Measurements from ENCODE around the gene EGFL6.

Gene EGFL6

GRCh38 chrX:13650318-13650717, 80.9 kb downstream of the EGFL6 start:
- ChIA-PET CTCF (interaction anchor here (0.5 to 4.0 kb wide), 7 partner anchors 14 to 878 kb away, joined by 3 to 17 read pairs (median 3); no protein-coding TSS in a partner anchor), POLR2A (interaction anchor here (1.3 to 1.4 kb wide), 2 partner anchors 38 to 85 kb away, joined by 3 to 5 read pairs; partner anchors contain the start of genes OFD1, RAB9A and TRAPPC2)
- no peak for TF ChIP-seq PBX3 (CRISPR knock-in tag; IDR thresholded peaks at IDR 0.05)
- TF ChIP-seq, protein P1, sequence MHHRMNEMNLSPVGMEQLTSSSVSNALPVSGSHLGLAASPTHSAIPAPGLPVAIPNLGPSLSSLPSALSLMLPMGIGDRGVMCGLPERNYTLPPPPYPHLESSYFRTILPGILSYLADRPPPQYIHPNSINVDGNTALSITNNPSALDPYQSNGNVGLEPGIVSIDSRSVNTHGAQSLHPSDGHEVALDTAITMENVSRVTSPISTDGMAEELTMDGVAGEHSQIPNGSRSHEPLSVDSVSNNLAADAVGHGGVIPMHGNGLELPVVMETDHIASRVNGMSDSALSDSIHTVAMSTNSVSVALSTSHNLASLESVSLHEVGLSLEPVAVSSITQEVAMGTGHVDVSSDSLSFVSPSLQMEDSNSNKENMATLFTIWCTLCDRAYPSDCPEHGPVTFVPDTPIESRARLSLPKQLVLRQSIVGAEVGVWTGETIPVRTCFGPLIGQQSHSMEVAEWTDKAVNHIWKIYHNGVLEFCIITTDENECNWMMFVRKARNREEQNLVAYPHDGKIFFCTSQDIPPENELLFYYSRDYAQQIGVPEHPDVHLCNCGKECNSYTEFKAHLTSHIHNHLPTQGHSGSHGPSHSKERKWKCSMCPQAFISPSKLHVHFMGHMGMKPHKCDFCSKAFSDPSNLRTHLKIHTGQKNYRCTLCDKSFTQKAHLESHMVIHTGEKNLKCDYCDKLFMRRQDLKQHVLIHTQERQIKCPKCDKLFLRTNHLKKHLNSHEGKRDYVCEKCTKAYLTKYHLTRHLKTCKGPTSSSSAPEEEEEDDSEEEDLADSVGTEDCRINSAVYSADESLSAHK (tag by site-specific recombination; IDR thresholded peaks at IDR 0.05) = no peak
- no peak for TF ChIP-seq ZNF398 (tag by site-specific recombination; IDR thresholded peaks at IDR 0.05)
- TF ChIP-seq MEIS1 (CRISPR knock-in tag; IDR thresholded peaks at IDR 0.05; ENCODE audit: borderline replicate concordance) = no peak
- no peak for TF ChIP-seq ZNF239 (tag by site-specific recombination; IDR thresholded peaks at IDR 0.05)
- 0 out of 2 replicates have a peak, but pooled peaks have one; percentile 14 for TF ChIP-seq SCRT2 (tag by site-specific recombination; IDR thresholded peaks at IDR 0.05)
- no peak overlapping the region for H3K4me3 ChIP-seq (ENCODE audit: low read depth, low read length)
- no peak overlapping the region for H3K27ac ChIP-seq (ENCODE audit: extremely low read depth, low read depth, low read length)
- H3K9me3 ChIP-seq (ENCODE audit: control insufficient read depth, insufficient read depth, low read depth, low read length) = no peaks in the 10 kb centered on the region
- H3K36me3 ChIP-seq (ENCODE audit: control insufficient read depth in 2 of 2, insufficient read depth in 1 of 2, low read length in 2 of 2) = no peaks in the 10 kb centered on the region
- H3K4me1 ChIP-seq (ENCODE audit: control insufficient read depth, insufficient read depth, low read length) = peaks cover 11% of the 10 kb centered on the region

DNA sequence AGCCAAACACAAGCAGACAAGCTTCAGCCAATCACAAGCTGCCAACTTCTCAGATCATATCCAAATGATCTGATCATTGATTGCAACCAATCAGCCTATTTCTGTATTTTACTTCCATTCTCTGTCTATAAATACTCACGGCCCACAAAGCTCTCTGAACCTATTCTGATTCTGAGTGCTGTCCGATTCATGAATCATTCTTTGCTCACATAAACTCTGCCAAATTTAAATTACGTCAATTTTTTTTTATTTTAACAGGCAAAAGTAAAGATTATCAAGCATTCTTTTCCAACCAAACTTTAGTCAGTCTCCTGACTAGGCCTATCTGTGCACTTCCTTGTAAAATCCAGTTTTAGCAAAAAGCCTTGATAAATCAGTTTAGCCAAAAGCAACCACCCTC, 81.7 kb downstream of the EGFL6 start:
- POLR2A ChIA-PET = interaction anchor here (1.4 kb wide), 1 partner anchor 37 kb away, joined by 5 read pairs; the partner anchor contains the start of gene RAB9A
- CTCF ChIA-PET = interaction anchor here (0.6 to 4.0 kb wide), 5 partner anchors 56 to 704 kb away, joined by 3 to 17 read pairs (median 6); no protein-coding TSS in a partner anchor
- no peak overlapping the region for H3K27ac ChIP-seq (ENCODE audit: extremely low read depth, low read depth, low read length)

DNA sequence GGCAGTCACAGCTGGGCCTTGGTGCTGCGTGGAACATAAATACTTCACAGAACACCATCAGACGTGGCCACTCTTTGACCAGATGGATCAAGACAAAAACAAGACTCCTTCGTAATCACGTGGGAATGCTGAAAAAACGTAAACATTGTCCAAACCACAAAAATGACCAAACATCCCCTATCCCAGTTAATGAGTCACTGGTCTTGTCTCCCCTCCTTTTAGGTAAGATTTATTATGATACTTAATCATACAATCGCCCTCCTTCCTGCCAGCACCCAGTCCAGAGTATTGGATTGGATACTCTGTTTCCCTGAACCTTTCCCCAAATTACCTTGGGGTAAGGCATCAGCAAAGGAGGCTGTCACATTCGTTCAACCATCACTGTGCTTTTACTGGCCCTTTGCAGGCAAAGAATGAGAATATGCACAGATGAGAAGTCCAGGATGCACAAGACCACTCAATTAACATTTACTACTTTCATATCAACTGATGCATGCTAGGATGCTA, 82.9 kb downstream of the EGFL6 start:
- ChIA-PET CTCF (interaction anchor here (0.6 to 4.0 kb wide), 5 partner anchors 52 to 667 kb away, joined by 3 to 17 read pairs (median 3); no protein-coding TSS in a partner anchor), POLR2A (interaction anchor here (1.0 to 1.6 kb wide), 5 partner anchors 9 to 84 kb away, joined by 3 to 13 read pairs (median 6); partner anchors contain the start of genes OFD1 and TRAPPC2)
- no peaks in the 10 kb centered on the region for H3K9me3 ChIP-seq (ENCODE audit: control insufficient read depth, insufficient read depth, low read depth, low read length)
- peak overlapping the region; percentile 40 for H3K4me3 ChIP-seq (ENCODE audit: low read depth, low read length)
- H3K4me1 ChIP-seq (ENCODE audit: control insufficient read depth, insufficient read depth, low read length) = peaks cover 11% of the 10 kb centered on the region
- H3K36me3 ChIP-seq (ENCODE audit: control insufficient read depth in 2 of 2, insufficient read depth in 1 of 2, low read length in 2 of 2) = peaks cover 0 to 4% of the 10 kb centered on the region in 2 experiments; a peak in 1 of 3 replicates
- peak overlapping the region; percentile 99 for H3K27ac ChIP-seq (ENCODE audit: extremely low read depth, low read depth, low read length)
- TF ChIP-seq ZNF174 (tag by site-specific recombination; IDR thresholded peaks at IDR 0.05) = no peak
- TF ChIP-seq GFI1B (tag by site-specific recombination; IDR thresholded peaks at IDR 0.05) = no peak
- no peak for TF ChIP-seq ZNF155 (tag by site-specific recombination; IDR thresholded peaks at IDR 0.05)
- no peak for TF ChIP-seq SCRT2 (tag by site-specific recombination; IDR thresholded peaks at IDR 0.05)
- TF ChIP-seq SP2 (tag by site-specific recombination; IDR thresholded peaks at IDR 0.05) = peak; percentile 63
- peak; percentile 62; the same call in 1 of the 2 replicates for TF ChIP-seq ZNF24 (tag by site-specific recombination; IDR thresholded peaks at IDR 0.05)
- peak; percentile 81 for TF ChIP-seq ZNF324 (tag by site-specific recombination; IDR thresholded peaks at IDR 0.05)
- TF ChIP-seq ZNF610 (tag by site-specific recombination; IDR thresholded peaks at IDR 0.05; ENCODE audit: borderline replicate concordance) = no peak
- no peak for TF ChIP-seq TCF7L2 (IDR thresholded peaks at IDR 0.05; ENCODE audit: borderline replicate concordance, low read depth, low read length)
- TF ChIP-seq ZNF514 (tag by site-specific recombination; IDR thresholded peaks at IDR 0.05) = no peak
- TF ChIP-seq KLF8 (tag by site-specific recombination; IDR thresholded peaks at IDR 0.05) = peak; percentile 54
- TF ChIP-seq ZNF37A (tag by site-specific recombination; IDR thresholded peaks at IDR 0.05) = no peak
- TF ChIP-seq IKZF3 (tag by site-specific recombination; IDR thresholded peaks at IDR 0.05) = peak; percentile 41; the same call in 1 of the 2 replicates
- TF ChIP-seq ZNF596 (tag by site-specific recombination; IDR thresholded peaks at IDR 0.05) = no peak
- no peak for TF ChIP-seq ZFP3 (tag by site-specific recombination; IDR thresholded peaks at IDR 0.05; ENCODE audit: low read depth)

More for the DNA sequence above, 81.7 kb downstream of the EGFL6 start:
- H3K4me3 ChIP-seq (ENCODE audit: low read depth, low read length) = no peak overlapping the region
- peaks cover 0 to 4% of the 10 kb centered on the region in 2 experiments; a peak in 1 of 3 replicates for H3K36me3 ChIP-seq (ENCODE audit: control insufficient read depth in 2 of 2, insufficient read depth in 1 of 2, low read length in 2 of 2)
- H3K4me1 ChIP-seq (ENCODE audit: control insufficient read depth, insufficient read depth, low read length) = peaks cover 11% of the 10 kb centered on the region
- H3K9me3 ChIP-seq (ENCODE audit: control insufficient read depth, insufficient read depth, low read depth, low read length) = no peaks in the 10 kb centered on the region
- no peak for TF ChIP-seq ZNF112 (tag by site-specific recombination; IDR thresholded peaks at IDR 0.05)
- peak; percentile 96 for TF ChIP-seq ZNF549 (tag by site-specific recombination; IDR thresholded peaks at IDR 0.05)
- no peak for TF ChIP-seq ZNF18 (tag by site-specific recombination; IDR thresholded peaks at IDR 0.05)
- TF ChIP-seq ZNF341 (tag by site-specific recombination; IDR thresholded peaks at IDR 0.05; ENCODE audit: low read depth) = no peak
- TF ChIP-seq ZNF48 (tag by site-specific recombination; IDR thresholded peaks at IDR 0.05) = no peak
- no peak for TF ChIP-seq ZNF510 (tag by site-specific recombination; IDR thresholded peaks at IDR 0.05; ENCODE audit: insufficient replicate concordance)
